ENCODE data around the gene MCTP2. TPM values are rescaled to one million over a fixed set of nuclear protein-coding genes. Genes with fewer than 3 reads are reported as not detected.

MCTP2 gene
- total and polyA plus RNA-seq, 3 donors from 2014 or later: 6.7 to 13.8 (median 7.6) TPM

- intact Hi-C loops (cut with DNase I; ENCODE audit: low total_unique reads): no loop called here
- Histone ChIP-seq H3K27me3 (no peaks in the 10 kb centered on the region), H3K4me1 (no peaks in the 10 kb centered on the region), H3K36me3 (ENCODE audit: low read depth, missing control alignments) (no peaks in the 10 kb centered on the region), H3K4me3 (no peak overlapping the region), H3K27ac (no peak overlapping the region), H3K9me3 (no peaks in the 10 kb centered on the region)
- no peak for TF ChIP-seq CTCF (IDR thresholded peaks at IDR 0.05)
- no peak for TF ChIP-seq POLR2A (IDR thresholded peaks at IDR 0.05)
- 67 to 69% methylated on average over 3 of the region's 3 CpGs for WGBS, 2 donors
- DNase-seq: no peak
These were observed 210.4 kb downstream of the MCTP2 start for GRCh38 chr15:94441760-94442159.

GRCh38 chr15:94442480-94442879 is 211.1 kb downstream of the MCTP2 start:
- no peaks in the 10 kb centered on the region for H3K36me3 ChIP-seq (ENCODE audit: low read depth, missing control alignments)
- H3K4me1 ChIP-seq: no peaks in the 10 kb centered on the region
- no peaks in the 10 kb centered on the region for H3K27me3 ChIP-seq
- H3K4me3 ChIP-seq: no peak overlapping the region
- no peak overlapping the region for H3K27ac ChIP-seq
- no peak for TF ChIP-seq CTCF (IDR thresholded peaks at IDR 0.05)
- TF ChIP-seq POLR2A (IDR thresholded peaks at IDR 0.05): no peak
- WGBS, 2 donors: 87 to 88% methylated on average over 1 of the region's 1 CpG
- intact Hi-C loops (cut with DNase I; ENCODE audit: low total_unique reads): no loop called here
- DNase-seq: no peak
- no peaks in the 10 kb centered on the region for H3K9me3 ChIP-seq

- Histone ChIP-seq H3K4me3 (no peak overlapping the region), H3K36me3 (ENCODE audit: low read depth, missing control alignments) (no peaks in the 10 kb centered on the region), H3K27me3 (no peaks in the 10 kb centered on the region), H3K9me3 (no peaks in the 10 kb centered on the region), H3K4me1 (no peaks in the 10 kb centered on the region), H3K27ac (no peak overlapping the region)
- WGBS, 2 donors: 91 to 92% methylated on average over 5 of the region's 5 CpGs
- TF ChIP-seq POLR2A (IDR thresholded peaks at IDR 0.05): no peak
- no peak for TF ChIP-seq CTCF (IDR thresholded peaks at IDR 0.05)
- no peak for DNase-seq
- intact Hi-C loops (cut with DNase I; ENCODE audit: low total_unique reads): no loop called here
These were observed 211.8 kb downstream of the MCTP2 start for GRCh38 chr15:94443186-94443585.

GRCh38 chr15:94445566-94446160 is 214.3 kb downstream of the MCTP2 start:
- no peaks in the 10 kb centered on the region for H3K4me1 ChIP-seq
- intact Hi-C loops (cut with DNase I; ENCODE audit: low total_unique reads): no loop called here
- H3K36me3 ChIP-seq (ENCODE audit: low read depth, missing control alignments): no peaks in the 10 kb centered on the region
- no peak for DNase-seq
- TF ChIP-seq CTCF (IDR thresholded peaks at IDR 0.05): no peak
- TF ChIP-seq POLR2A (IDR thresholded peaks at IDR 0.05): no peak
- H3K4me3 ChIP-seq: no peak overlapping the region
- 83 to 88% methylated on average over 7 of the region's 7 CpGs for WGBS, 2 donors
- no peaks in the 10 kb centered on the region for H3K9me3 ChIP-seq
- no peaks in the 10 kb centered on the region for H3K27me3 ChIP-seq
- no peak overlapping the region for H3K27ac ChIP-seq

- no peaks in the 10 kb centered on the region for H3K4me1 ChIP-seq
- intact Hi-C loops (cut with DNase I; ENCODE audit: low total_unique reads): no loop called here
- H3K9me3 ChIP-seq: no peaks in the 10 kb centered on the region
- no peak for DNase-seq
- H3K27me3 ChIP-seq: no peaks in the 10 kb centered on the region
- no peak overlapping the region for H3K27ac ChIP-seq
- no peak overlapping the region for H3K4me3 ChIP-seq
- H3K36me3 ChIP-seq (ENCODE audit: low read depth, missing control alignments): no peaks in the 10 kb centered on the region
- TF ChIP-seq CTCF (IDR thresholded peaks at IDR 0.05) (no peak), POLR2A (IDR thresholded peaks at IDR 0.05) (no peak)
These were observed 215.1 kb downstream of the MCTP2 start for GRCh38 chr15:94446441-94446840.
